Activated T-cell treated with anti-CD3 and anti-CD28 coated beads, Interleukin-2, amount 50 U/mL, for 48 hours (primary cell): ENCODE results near the gene EP400.

Experiments
- DNase-seq, 2 experiments: peaks; one replicate each; pipeline ENCODE4 v3.0.0-alpha.2; 2020

Gene EP400

GRCh38 chr12:131986910-131987309 lies 37.2 kb downstream of the EP400 start:
- DNase-seq = no peak

DNA sequence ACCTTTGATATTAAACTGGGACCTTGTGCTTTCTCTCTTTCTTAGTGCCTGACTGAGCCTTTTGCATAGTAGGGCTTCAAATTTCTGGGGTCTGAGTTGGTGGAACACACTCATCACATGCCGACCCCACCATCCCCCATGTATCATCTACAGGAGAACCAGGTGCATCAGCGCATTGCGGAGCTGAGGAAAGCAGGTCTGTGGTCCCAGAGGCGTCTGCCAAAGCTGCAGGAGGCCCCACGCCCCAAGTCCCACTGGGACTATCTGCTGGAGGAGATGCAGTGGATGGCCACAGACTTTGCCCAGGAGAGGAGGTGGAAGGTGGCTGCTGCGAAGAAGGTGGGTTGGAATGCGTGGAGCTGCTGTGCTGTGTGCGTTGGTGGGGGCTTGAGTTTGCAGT lies 37.8 kb downstream of the EP400 start:
- no peak for DNase-seq

- DNase-seq = no peak
Measured at GRCh38 chr12:131988054-131988796, 38.5 kb downstream of the EP400 start.

- DNase-seq = no peak
Measured at GRCh38 chr12:131989021-131989420, 39.3 kb downstream of the EP400 start.

- DNase-seq = no peak
Measured at GRCh38 chr12:131990066-131990979, 40.6 kb downstream of the EP400 start.

DNA sequence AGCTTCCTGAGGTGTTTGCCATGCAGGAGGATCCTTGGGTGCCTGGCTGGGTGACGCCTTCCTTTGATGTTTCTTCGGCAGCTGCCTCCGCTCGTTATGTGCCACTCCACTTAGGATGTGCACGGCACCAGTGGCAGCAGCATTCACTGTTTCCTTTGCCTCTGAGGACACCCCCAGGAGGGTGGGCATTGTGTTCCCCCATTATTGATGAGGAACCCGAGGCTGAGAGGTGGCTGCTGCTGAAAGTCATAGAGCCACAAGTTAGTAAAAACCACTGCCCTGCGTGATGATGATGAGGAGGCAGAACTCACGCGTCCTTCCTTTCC lies 41.2 kb downstream of the EP400 start:
- DNase-seq = no peak

DNA sequence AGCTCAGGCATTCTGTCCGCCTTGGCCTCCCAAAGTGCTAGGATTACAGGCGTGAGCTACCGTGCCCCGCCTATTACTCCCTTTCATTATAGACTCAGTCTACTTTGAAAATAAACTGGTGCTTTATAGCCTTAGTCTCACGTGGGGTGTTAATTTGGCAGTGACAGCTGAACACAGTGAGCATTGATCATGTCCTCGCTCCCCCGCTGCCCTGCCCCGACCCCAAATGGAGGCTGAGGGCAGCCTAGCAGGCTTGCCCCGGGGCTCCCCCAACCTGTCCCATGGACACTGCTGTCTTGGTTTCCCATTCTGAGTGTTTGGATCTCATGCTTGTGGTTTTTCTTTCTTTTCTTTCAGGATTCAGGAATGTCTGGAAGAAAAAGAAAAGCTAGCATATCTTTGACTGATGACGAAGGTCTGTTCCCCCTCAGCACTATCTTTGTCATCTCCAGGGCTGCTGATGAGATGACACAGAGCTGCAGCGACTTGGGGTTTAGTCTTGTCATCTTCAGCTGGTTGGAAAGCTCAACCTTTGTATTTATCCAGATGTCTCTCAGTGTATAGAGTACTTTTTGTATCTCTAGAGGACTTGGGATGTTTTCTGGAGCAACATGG lies 42.2 kb downstream of the EP400 start:
- DNase-seq = no peak

- no peak for DNase-seq
Measured at GRCh38 chr12:131994589-131994988, 44.8 kb downstream of the EP400 start.

DNA sequence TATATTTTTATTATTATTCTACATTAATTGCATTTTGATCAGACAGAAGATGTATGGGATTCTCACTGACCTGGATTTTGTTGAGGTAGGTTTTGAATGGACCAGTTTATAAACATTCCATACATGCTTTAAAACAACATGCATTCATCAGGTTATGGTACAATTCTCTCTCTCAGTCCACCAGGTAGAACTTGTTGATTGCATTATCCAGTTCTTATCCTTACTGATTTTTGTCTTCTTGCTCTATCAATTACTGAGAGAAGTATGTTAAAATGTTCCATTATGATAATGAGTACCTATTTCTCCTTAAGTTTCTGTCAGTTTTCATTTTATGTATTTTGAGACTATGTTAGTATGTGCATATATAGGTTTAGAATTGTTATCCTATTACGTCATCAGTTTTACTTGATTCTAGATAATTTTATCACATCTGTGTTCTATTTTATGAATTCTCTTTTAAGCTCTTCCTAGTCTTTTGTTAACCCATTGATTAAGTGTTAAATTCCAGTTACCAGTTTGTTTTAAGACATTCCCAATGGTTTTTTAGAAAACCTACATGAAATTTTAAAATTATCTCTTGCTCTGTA lies 50.6 kb downstream of the EP400 start:
- DNase-seq = no peak

- no peak for DNase-seq
Measured at GRCh38 chr12:132003846-132004245, 54.1 kb downstream of the EP400 start.

DNA sequence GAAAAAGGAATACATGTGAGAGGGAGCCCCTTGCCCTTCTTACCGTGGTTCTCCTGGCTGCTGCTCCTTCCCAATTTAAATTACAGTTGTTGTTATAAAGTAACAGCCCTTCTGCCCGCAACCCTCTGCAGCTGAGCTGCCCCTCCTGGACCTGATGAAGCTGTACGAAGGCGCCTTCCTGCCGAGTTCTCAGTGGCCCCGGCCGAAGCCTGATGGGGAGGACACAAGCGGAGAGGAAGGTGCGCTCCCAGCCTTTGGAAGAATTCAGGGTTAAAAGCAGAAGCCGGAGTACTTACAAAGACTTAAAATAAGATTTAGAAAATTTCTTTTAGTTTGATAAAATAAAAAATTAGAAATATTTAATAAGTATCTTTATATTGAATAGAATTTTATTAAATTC lies 55.2 kb downstream of the EP400 start:
- DNase-seq = no peak

DNA sequence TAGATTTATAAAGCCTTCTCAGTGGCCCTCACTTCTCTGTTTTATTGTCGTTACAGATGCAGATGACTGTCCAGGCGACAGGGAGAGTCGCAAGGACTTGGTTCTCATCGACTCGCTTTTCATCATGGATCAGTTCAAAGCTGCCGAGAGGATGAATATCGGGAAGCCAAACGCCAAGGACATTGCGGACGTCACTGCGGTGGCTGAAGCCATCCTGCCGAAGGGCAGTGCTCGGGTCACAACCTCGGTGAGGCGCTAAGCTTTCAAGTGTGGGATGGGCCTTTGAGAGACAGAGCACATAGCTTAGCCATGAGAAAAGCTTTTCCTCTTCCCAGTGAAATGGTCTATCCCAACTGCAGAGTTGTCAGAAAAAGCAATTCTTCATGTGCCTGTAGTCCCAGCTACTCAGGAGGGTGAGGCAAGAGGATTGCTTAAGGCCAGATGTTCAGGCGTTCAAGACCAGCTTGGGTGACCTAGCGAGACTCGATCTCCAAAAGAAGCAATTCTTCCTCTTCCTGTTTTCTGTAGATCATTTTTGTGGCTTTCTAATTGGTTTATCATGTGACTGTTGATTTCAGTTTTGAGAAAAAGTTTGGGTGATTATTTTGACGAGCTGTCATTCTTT lies 56.4 kb downstream of the EP400 start:
- no peak for DNase-seq

DNA sequence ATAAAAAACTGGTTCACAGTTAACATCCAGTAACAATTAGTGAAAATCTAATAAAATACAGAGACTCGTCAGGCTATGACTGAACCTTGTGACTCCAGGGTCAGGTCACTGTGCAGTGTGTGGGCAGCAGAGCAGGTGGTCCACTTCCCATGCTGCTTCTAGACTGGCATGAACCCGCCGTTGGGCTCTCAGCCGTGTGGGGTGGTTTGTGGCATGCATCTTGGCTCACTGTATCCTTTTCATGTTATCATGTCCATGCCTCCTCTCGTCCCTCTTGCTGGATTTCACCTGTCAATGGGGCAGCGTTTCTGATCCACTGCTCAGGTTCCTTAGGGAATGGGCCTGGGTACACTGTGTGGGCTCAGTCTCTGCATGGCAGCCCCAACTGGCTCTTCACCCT lies 57.3 kb downstream of the EP400 start:
- DNase-seq = no peak

- DNase-seq = no peak
Measured at GRCh38 chr12:132009336-132009859, 59.7 kb downstream of the EP400 start.

- DNase-seq = no peak
Measured at GRCh38 chr12:132012919-132013568, 63.3 kb downstream of the EP400 start.

DNA sequence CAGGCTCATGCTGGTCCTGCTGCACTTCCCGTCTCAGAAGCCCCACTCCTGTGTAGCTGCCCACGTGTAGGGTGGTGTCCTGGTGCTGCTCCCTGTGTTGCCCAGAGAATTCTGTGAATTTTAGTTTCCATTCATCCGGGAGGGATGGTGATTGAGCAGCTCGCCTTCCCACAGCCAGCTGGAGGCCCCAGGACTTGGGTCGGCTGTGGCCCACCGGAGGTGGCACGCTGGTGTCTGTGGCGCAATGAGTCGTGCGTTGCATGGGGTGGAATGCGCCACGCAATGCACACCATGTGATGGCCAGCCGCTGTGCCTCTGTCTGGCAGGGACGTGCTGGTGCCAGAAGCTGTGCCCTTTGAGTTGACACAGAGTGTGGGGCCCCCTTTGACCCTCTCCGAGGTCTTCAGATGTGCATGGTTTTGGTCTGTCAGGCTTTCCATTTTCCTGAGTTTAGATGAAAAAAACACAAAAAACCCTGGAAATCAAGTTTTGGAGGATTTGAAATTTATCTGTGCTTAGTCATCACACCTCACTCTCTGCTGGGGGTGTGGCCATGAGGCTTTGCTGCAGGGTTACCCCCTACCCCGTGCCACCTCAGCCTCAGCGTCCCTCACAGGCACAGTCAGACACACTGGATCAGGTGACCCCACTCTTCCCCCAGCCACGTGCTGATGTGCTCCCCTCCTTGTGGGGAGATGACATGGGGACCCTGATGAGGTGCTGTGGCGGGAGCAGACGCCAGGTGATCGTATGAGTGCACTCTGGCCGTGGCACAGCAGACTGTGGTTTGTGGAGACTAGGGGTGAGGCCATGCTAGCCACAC lies 64.6 kb downstream of the EP400 start:
- no peak for DNase-seq

GRCh38 chr12:132014915-132015280 lies 65.2 kb downstream of the EP400 start:
- no peak for DNase-seq

- DNase-seq = no peak
Measured at GRCh38 chr12:132015686-132016430, 66.1 kb downstream of the EP400 start.

- peak in 1 of 2 experiments; percentile 26 for DNase-seq
Measured at GRCh38 chr12:132018193-132018916, 68.6 kb downstream of the EP400 start.

- DNase-seq = no peak
Measured at GRCh38 chr12:132019891-132020290, 70.1 kb downstream of the EP400 start.
